Measurements from ENCODE around the gene HOXB8. TPM values are rescaled to one million over a fixed set of nuclear protein-coding genes. Genes with fewer than 3 reads are reported as not detected.

The HOXB8 gene
- polyA plus RNA-seq, 1 donor from 2014 or later: not detected

DNA sequence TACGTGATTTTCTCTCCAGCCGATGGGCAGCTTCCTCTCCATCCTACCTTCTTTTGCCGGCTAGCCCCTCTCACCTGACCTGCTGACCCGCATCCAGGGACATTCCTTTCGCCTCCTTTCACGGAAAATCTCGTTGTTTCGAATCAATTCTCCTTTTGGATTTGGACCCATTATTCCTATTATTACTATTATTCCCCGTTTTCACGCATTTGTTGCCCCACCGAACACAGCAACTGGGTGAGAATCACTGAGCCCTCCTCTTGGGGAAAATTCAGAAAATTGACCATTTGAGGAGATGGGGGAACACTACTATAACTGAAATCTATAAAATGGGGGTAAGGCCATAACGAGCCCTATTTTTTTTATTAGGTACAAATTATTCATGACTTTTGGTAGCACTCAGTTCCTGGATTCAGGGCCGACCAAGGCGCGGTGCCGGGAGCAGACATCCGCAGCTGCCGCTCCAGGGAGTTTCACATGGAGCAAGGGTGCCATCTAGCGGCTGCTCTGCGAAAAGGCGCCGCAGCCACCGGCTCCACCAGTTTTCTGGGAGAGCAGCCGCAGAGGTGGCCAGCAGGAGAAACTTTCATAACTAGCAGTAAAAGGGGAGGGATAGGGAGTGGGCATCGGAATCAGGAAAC lies 3.3 kb upstream of the HOXB8 start:
- Histone ChIP-seq H3K27me3 (ENCODE audit: insufficient read depth, low read depth, low read length) (peaks cover 100% of the 10 kb centered on the region), H3K4me2 (ENCODE audit: low read length) (no peak overlapping the region), H3K9me2 (ENCODE audit: insufficient read depth, low read length) (no peaks in the 10 kb centered on the region), H3K9ac (ENCODE audit: low read length) (no peak overlapping the region), H3K79me2 (replicated peaks; ENCODE audit: insufficient read depth, low read length) (no peaks in the 10 kb centered on the region), H4K20me1 (ENCODE audit: insufficient read depth) (no peaks in the 10 kb centered on the region), H3K4me3 (ENCODE audit: low read length) (no peak overlapping the region), H3K9me3 (ENCODE audit: low read length) (peaks cover 7% of the 10 kb centered on the region), H2AFZ (ENCODE audit: low read depth, low read length) (no peak overlapping the region), H3K27ac (ENCODE audit: low read length) (no peak overlapping the region), H3F3A (ENCODE audit: insufficient read depth, low read length, poor library complexity, severe bottlenecking) (no peaks in the 10 kb centered on the region), H3K36me3 (ENCODE audit: insufficient read depth, low read length) (no peaks in the 10 kb centered on the region)
- TF ChIP-seq MXI1 (conservative IDR thresholded peaks at IDR 0.05; ENCODE audit: poor library complexity, severe bottlenecking) (no peak), TAF1 (IDR thresholded peaks at IDR 0.05; ENCODE audit: low read depth) (no peak), POLR2AphosphoS5 (IDR thresholded peaks at IDR 0.05) (peak; percentile 11), EZH2 (IDR thresholded peaks at IDR 0.05; ENCODE audit: borderline replicate concordance, insufficient read depth, low read length, poor library complexity, severe bottlenecking) (peak; percentile 17), EP300 (conservative IDR thresholded peaks at IDR 0.05; ENCODE audit: poor library complexity, severe bottlenecking) (no peak), SMC3 (conservative IDR thresholded peaks at IDR 0.05; ENCODE audit: poor library complexity) (peak; percentile 97), RAD21 (conservative IDR thresholded peaks at IDR 0.05) (peak; percentile 98)
- TF ChIP-seq, protein P1, sequence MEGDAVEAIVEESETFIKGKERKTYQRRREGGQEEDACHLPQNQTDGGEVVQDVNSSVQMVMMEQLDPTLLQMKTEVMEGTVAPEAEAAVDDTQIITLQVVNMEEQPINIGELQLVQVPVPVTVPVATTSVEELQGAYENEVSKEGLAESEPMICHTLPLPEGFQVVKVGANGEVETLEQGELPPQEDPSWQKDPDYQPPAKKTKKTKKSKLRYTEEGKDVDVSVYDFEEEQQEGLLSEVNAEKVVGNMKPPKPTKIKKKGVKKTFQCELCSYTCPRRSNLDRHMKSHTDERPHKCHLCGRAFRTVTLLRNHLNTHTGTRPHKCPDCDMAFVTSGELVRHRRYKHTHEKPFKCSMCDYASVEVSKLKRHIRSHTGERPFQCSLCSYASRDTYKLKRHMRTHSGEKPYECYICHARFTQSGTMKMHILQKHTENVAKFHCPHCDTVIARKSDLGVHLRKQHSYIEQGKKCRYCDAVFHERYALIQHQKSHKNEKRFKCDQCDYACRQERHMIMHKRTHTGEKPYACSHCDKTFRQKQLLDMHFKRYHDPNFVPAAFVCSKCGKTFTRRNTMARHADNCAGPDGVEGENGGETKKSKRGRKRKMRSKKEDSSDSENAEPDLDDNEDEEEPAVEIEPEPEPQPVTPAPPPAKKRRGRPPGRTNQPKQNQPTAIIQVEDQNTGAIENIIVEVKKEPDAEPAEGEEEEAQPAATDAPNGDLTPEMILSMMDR (IDR thresholded peaks at IDR 0.05; ENCODE audit: poor library complexity, severe bottlenecking): peak; percentile 95
- TF ChIP-seq, protein P2, sequence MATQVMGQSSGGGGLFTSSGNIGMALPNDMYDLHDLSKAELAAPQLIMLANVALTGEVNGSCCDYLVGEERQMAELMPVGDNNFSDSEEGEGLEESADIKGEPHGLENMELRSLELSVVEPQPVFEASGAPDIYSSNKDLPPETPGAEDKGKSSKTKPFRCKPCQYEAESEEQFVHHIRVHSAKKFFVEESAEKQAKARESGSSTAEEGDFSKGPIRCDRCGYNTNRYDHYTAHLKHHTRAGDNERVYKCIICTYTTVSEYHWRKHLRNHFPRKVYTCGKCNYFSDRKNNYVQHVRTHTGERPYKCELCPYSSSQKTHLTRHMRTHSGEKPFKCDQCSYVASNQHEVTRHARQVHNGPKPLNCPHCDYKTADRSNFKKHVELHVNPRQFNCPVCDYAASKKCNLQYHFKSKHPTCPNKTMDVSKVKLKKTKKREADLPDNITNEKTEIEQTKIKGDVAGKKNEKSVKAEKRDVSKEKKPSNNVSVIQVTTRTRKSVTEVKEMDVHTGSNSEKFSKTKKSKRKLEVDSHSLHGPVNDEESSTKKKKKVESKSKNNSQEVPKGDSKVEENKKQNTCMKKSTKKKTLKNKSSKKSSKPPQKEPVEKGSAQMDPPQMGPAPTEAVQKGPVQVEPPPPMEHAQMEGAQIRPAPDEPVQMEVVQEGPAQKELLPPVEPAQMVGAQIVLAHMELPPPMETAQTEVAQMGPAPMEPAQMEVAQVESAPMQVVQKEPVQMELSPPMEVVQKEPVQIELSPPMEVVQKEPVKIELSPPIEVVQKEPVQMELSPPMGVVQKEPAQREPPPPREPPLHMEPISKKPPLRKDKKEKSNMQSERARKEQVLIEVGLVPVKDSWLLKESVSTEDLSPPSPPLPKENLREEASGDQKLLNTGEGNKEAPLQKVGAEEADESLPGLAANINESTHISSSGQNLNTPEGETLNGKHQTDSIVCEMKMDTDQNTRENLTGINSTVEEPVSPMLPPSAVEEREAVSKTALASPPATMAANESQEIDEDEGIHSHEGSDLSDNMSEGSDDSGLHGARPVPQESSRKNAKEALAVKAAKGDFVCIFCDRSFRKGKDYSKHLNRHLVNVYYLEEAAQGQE (IDR thresholded peaks at IDR 0.05; ENCODE audit: borderline replicate concordance): no peak

DNA sequence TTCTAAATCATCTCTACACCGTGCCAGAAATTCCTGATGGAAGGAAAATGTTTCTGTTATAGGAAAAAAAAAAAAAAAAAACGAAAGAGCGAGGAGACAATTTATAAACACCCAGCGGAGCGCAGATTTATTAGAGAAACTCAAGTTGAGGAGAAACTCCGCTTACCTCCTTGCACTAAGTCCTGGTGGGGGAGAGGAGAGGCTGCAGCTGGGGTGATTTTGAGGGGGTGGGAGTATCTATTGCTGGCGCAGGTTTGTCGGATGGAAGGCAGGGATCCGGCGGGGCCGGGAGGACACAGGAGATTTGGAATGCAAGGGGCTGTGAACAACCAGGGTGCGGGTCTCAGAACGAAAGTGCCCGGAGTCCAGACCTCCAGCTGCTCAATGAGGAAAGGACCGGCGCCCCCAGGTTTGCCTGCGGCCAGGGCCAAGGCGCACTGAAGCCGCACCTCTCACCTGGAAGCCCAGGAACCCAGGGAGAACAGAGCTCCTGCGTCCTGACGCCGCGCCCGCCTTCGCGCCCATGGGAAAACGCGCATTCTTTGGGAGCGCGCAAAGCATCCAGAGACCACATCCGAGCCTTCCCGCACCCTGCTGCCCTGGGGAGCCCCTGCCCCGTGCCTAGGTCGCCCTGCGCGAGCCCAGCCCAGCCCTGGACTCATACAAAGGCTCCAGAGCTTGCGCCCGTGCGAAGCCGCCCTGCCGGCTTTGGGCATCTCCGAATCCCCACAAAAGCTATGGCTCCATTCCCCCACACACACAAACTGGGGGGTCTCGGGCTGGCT lies 2.6 kb upstream of the HOXB8 start:
- peak; percentile 86 for TF ChIP-seq EZH2 (IDR thresholded peaks at IDR 0.05; ENCODE audit: borderline replicate concordance, insufficient read depth, low read length, poor library complexity, severe bottlenecking)
- TF ChIP-seq, protein P1 (IDR thresholded peaks at IDR 0.05; ENCODE audit: poor library complexity, severe bottlenecking): no peak
- no peak for TF ChIP-seq SMC3 (conservative IDR thresholded peaks at IDR 0.05; ENCODE audit: poor library complexity)
- no peaks in the 10 kb centered on the region for H4K20me1 ChIP-seq (ENCODE audit: insufficient read depth)
- peaks cover 100% of the 10 kb centered on the region for H3K27me3 ChIP-seq (ENCODE audit: insufficient read depth, low read depth, low read length)
- H2AFZ ChIP-seq (ENCODE audit: low read depth, low read length): no peak overlapping the region
- no peak overlapping the region for H3K27ac ChIP-seq (ENCODE audit: low read length)
- no peak overlapping the region for H3K9ac ChIP-seq (ENCODE audit: low read length)
- no peak overlapping the region for H3K4me2 ChIP-seq (ENCODE audit: low read length)
- H3K4me3 ChIP-seq (ENCODE audit: low read length): no peak overlapping the region
- H3K79me2 ChIP-seq (replicated peaks; ENCODE audit: insufficient read depth, low read length): no peaks in the 10 kb centered on the region
- no peaks in the 10 kb centered on the region for H3F3A ChIP-seq (ENCODE audit: insufficient read depth, low read length, poor library complexity, severe bottlenecking)
- no peaks in the 10 kb centered on the region for H3K36me3 ChIP-seq (ENCODE audit: insufficient read depth, low read length)
- peaks cover 4% of the 10 kb centered on the region for H3K9me3 ChIP-seq (ENCODE audit: low read length)
- H3K9me2 ChIP-seq (ENCODE audit: insufficient read depth, low read length): no peaks in the 10 kb centered on the region

Data from neural cell (in vitro differentiated cells).